PFSK-1 (cell line): ENCODE results near the gene DLL3.

Source experiments
- FOXP2 ChIP-seq: optimal IDR thresholded peaks from 2 replicates; pipeline ENCODE3; 2011; ENCODE audit warnings: borderline replicate concordance, control low read depth, inconsistent platforms; ENCODE audit not compliant: insufficient read depth; ENCODE audit errors: extremely low read length, extremely low read depth
- POLR2AphosphoS5 ChIP-seq: IDR thresholded peaks from 2 replicates; pipeline ENCODE4 v1.6.1; 2012; ENCODE audit warnings: low read depth, mild to moderate bottlenecking, control low read depth, low read length, moderate library complexity
- REST ChIP-seq, 2 experiments: IDR thresholded peaks; 2 replicates each; pipeline versions ENCODE4 v1.6.1 to v1.8.0; 2011 to 2012; ENCODE audit warnings: low read depth in 2 of 2, low read length in 2 of 2, control low read depth in 1 of 2, inconsistent platforms in 1 of 2, mild to moderate bottlenecking in 1 of 2, moderate library complexity in 1 of 2; ENCODE audit not compliant: insufficient read depth in 1 of 2

GRCh38 chr19:39506598-39506943, 7.8 kb downstream of the DLL3 start:
- no peak for TF ChIP-seq POLR2AphosphoS5
- no peak for TF ChIP-seq FOXP2
- no peak for TF ChIP-seq REST (IDR thresholded peaks at IDR 0.05; ENCODE audit: insufficient read depth in 1 of 2, low read depth in 2 of 2, low read length in 2 of 2)
